HG03196 (cell line): Measurements from ENCODE around the gene CRAMP1.
"Not testable (repeated sequence)": the region's sequence is repeated elsewhere in the genome, so short reads cannot be mapped to it uniquely, and the experiment has no call there.

Experiments
- ATAC-seq: cut with Tn5 transposase; IDR thresholded peaks from one replicate; pipeline ENCODE4 v1.9.1; 2021; ENCODE audit not compliant: unreplicated experiment

CRAMP1 gene

DNA sequence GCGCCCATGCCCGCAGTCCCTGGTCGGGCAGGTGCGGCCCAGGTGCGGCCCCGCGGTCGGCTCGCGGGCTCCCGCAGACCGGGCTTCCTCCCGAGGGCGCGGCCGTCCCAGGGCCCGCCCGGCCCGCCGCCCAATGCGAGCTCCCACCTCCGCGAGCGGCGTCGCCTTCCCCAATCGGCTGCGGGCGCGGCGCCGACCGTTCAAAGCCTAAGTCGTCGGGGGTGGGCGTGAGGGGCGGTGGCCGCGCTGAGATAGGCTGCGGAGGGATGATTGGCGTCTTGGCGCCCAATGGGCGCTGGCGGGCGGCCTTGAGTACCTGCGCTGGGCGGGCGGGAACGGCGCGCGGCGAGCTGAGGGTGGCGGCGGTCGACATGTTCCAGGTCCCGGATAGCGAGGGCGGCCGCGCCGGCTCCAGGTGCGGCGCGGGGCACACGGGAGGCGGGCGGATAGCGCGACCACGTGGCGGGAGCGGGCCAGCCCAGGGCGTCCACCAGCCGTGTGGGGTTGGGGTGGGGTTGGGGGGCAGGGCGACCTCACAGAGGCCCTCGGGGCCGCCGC is 65.9 kb downstream of the CRAMP1 start, which contains the start of gene JPT2:
TSS of gene JPT2 (plus strand) at position 338 of the 558 bp plus-strand sequence. CDS start at position 372, 34 bp downstream.
- peak; percentile 94 for ATAC-seq

- ATAC-seq, result peak; percentile 5
Observed at GRCh38 chr16:1678500-1679098, 66.4 kb downstream of the CRAMP1 start.

GRCh38 chr16:1680361-1680760 is 68.2 kb downstream of the CRAMP1 start:
- ATAC-seq, result no peak

DNA sequence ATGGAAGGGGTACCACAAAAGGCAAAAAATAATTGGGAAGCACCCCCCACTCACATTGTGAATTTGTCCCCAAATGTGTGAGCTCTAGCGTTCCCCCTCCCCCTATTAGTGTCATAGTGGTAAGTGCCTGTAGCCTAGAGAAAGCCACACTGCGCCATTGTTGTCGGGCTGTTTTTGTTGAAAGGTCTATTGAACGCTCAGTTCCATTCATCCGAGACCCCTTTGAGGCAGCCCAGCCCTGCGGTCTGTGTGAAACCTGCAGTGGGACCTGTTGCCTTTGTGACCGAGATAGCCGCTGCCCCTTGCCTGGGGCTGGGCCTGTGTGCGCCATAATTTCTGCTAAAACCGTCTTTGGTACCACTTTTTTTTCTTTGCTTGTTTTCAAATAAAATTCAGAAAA is 68.9 kb downstream of the CRAMP1 start:
- no peak for ATAC-seq

DNA sequence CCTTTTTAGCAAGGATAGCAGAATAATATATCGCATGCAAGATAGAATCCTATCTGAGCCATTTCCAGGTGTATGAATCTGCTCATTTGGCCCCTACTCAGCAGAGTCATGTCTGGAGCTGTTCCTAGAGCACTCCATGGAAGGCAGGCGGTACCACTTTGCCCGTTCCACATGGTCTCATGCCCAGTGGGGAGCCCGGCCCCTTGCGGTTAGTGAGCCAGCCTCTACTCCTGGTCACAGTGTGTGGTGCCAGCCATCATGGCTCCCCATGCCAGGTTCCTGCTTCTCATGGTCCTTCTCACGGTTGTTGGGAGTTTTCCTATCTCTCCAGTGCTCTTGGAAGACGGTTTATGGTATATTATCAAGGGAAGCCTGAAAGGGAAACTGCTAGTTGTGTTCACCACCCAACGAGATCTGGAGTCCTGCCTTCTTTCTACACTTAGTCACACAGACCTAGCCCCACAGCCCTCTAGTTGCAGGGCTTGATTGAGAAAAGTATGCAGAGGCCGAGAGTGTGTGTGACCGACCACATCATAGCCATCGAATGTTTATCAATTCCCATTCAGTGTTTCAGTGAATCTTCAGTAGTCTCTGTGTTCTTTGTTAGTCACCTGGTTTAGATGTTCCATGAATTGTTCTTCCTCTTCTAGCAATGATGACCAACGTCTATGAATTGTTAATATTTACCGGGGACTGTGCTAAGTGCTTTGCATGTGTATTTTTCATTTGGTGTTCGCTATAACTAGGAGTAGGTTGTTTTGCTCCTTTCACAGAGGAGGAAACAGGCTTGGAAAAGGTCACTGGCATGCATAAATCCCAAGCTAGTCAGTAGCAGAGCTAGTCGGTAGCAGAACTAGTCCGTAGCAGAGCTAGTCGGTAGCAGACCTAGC is 75.5 kb downstream of the CRAMP1 start:
- ATAC-seq, result no peak

DNA sequence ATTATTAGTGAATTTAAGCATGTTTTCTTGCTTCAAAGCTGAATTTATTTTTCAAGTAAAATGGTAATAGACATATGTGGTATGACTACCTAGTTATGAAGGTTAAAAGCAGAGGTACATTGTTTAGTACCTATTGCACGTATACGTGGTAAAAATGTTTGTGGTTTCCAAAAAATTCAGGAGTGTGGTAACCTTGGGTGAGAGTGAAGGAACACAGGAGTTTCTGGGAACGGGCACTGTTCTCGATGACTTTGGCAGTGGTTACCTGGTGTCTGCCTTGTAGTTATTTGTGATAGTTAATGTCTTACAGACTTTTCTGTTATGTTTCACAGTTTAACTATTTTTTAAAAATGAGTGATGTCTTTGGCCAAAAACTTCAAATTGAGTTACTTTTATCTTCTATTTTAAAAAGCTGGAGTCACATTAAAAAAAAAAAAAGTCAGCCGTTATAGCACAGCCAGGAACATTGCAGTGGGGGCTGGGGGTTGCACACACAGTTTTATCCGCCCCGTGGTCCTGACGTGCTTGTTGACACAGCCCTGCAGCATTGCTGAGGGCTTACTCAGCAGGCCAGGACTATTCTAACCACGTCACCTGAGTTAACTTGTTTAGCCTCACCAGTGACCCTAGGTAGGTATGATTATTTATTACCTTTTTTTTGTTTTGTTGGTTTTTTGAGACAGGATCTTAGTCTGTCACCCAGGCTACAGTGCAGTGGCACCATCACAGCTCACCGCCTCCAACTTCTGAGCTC is 76.8 kb downstream of the CRAMP1 start:
- ATAC-seq, result no peak

DNA sequence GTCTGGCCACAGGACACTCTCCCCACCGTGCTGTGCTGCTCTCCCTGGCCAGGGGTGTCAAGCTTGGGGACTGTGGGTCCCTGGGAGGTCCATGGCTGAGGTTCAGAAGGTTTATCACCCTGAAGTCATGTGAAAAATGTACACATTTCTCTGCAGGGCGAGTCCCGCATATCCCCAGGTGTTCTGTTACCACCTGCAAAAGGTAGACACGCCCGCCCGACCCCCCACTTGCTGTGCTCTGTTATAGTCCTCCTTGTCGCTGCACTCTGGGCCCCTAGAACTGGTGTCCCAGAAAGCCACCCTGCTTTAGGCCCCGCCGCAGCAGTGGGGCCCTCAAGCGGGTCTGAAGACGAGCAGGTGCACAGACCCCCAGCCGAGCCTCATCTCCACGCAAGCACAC is 77.7 kb downstream of the CRAMP1 start:
- ATAC-seq, result no peak

- no peak for ATAC-seq
Observed at GRCh38 chr16:1690810-1691209, 78.7 kb downstream of the CRAMP1 start.

- no peak for ATAC-seq
Observed at GRCh38 chr16:1691276-1691675, 79.1 kb downstream of the CRAMP1 start.

- no peak for ATAC-seq
Observed at GRCh38 chr16:1691956-1692355, 79.8 kb downstream of the CRAMP1 start.

- no peak for ATAC-seq
Observed at GRCh38 chr16:1696863-1697262, 84.7 kb downstream of the CRAMP1 start.

DNA sequence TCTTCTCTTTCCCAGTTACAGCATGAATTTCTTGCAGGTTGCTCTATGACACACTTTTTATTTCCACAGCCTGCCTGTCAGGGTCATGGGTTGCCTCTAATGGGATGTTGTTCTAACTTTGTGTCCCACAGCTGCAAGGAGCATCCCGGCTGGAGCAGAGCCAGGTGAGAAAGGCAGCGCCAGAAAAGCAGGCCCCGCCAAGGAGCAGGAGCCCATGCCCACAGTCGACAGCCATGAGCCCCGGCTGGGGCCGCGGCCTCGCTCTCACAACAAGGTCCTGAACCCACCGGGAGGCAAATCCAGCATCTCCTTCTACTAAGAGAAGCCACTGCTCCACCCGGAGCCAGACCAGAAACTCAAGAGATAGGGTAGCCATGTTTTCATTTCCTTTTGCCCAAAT is 86.5 kb downstream of the CRAMP1 start:
- no peak for ATAC-seq

- no peak for ATAC-seq
Observed at GRCh38 chr16:1700246-1700645, 88.1 kb downstream of the CRAMP1 start.

- no peak for ATAC-seq
Observed at GRCh38 chr16:1701216-1701878, 89.2 kb downstream of the CRAMP1 start.

GRCh38 chr16:1705324-1705687 is 93.1 kb downstream of the CRAMP1 start:
- ATAC-seq, result not testable (repeated sequence)

DNA sequence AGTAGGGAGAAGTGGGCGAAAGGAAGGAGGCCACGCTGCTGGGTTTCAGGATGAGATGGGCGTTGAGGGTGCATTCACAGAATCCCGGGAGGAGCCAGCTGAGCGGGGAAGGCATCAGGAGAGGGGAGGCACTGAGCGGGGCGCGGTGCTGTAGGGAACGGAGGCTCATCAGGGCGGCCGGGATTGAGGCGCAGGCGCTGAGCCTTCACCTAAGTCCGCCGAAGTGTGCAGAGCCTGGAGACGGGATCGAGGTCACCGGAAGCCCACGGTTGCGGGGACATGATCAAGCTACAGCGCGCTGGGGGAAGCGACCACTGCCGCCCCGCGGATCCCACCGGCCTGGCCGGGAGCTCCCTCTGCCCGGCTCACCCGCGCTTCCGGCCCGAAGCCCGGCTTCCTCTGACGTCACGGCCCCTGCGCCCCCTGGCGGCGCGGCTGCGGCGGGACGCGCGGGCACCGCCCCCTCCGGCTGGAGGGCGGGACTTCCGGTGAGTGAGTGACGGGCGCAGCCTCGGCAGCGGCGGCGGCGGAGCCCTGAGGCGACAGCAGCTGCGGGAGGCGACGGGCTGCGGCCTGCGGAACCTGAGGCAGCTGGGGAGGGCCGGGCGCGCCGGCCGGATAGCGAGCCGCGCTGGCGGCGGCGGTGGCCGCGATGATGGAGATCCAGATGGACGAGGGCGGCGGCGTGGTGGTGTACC is 93.7 kb downstream of the CRAMP1 start, which contains the start of gene MAPK8IP3:
TSS of gene MAPK8IP3 (plus strand) at position 508 of the 698 bp plus-strand sequence. CDS start at position 653, 145 bp downstream.
- ATAC-seq, result peak; percentile 75

- ATAC-seq, result no peak
Observed at GRCh38 chr16:1706386-1707192, 94.4 kb downstream of the CRAMP1 start.

- no peak for ATAC-seq
Observed at GRCh38 chr16:1707193-1707790, 95.1 kb downstream of the CRAMP1 start.
